Astrocyte (in vitro differentiated cells and primary cell): ENCODE results near the gene ACCSL. TPM values are rescaled to one million over a fixed set of nuclear protein-coding genes. Genes with fewer than 3 reads are reported as not detected.

Experiments used
- DNase-seq: peaks from one replicate; pipeline ENCODE4 v3.0.0-alpha.2; 2010; ENCODE audit warnings: low read depth
- FAIRE-seq: peaks from 2 replicates; lab custom pipeline; 2011; peaks lifted over from hg19 to GRCh38; lab: Jason Lieb, UNC
- H2AFZ ChIP-seq: 2 replicates; pipeline ENCODE4 v1.6.0; 2012; ENCODE audit warnings: low read depth, low read length, inconsistent platforms
- H3K27ac ChIP-seq: 2 replicates; pipeline ENCODE4 v1.5.1; 2011; ENCODE audit warnings: low read depth, low read length, inconsistent platforms
- H3K27me3 ChIP-seq: 2 replicates; pipeline ENCODE4 v1.6.0; 2011; ENCODE audit warnings: low read length, inconsistent platforms; ENCODE audit not compliant: insufficient read depth
- H3K36me3 ChIP-seq: 2 replicates; pipeline ENCODE4 v1.5.1; 2011; ENCODE audit warnings: low read length, inconsistent platforms; ENCODE audit not compliant: insufficient read depth
- H3K4me1 ChIP-seq: 2 replicates; pipeline ENCODE4 v1.5.1; 2011; ENCODE audit warnings: low read length, inconsistent platforms; ENCODE audit not compliant: insufficient read depth
- H3K4me2 ChIP-seq: 2 replicates; pipeline ENCODE4 v1.6.0; 2012; ENCODE audit warnings: low read length, inconsistent platforms
- H3K4me3 ChIP-seq: 2 replicates; pipeline ENCODE4 v1.5.1; 2011; ENCODE audit warnings: low read depth, mild to moderate bottlenecking, low read length, inconsistent platforms; ENCODE audit not compliant: insufficient read depth
- H3K79me2 ChIP-seq: 2 replicates; pipeline ENCODE4 v1.6.0; 2012; ENCODE audit warnings: mild to moderate bottlenecking, low read length, inconsistent platforms; ENCODE audit not compliant: insufficient read depth
- H3K9ac ChIP-seq: 2 replicates; pipeline ENCODE4 v1.6.0; 2012; ENCODE audit warnings: mild to moderate bottlenecking, low read length, inconsistent platforms
- H3K9me3 ChIP-seq: 2 replicates; pipeline ENCODE4 v1.5.1; 2012; ENCODE audit warnings: low read depth, mild to moderate bottlenecking, low read length, inconsistent platforms; ENCODE audit not compliant: insufficient read depth
- H4K20me1 ChIP-seq: 2 replicates; pipeline ENCODE4 v1.6.0; 2012; ENCODE audit warnings: low read length, inconsistent platforms; ENCODE audit not compliant: insufficient read depth
- H3K27ac Mint-ChIP-seq: one replicate; pipeline ENCODE4 v1.8.0; 2021; ENCODE audit warnings: mild to moderate bottlenecking, mixed read lengths; ENCODE audit not compliant: unreplicated experiment
- H3K27me3 Mint-ChIP-seq: one replicate; pipeline ENCODE4 v1.8.0; 2021; ENCODE audit warnings: low read depth, mixed read lengths; ENCODE audit not compliant: unreplicated experiment
- H3K36me3 Mint-ChIP-seq: one replicate; pipeline ENCODE4 v1.8.0; 2021; ENCODE audit warnings: low read depth, mixed read lengths; ENCODE audit not compliant: unreplicated experiment
- H3K4me1 Mint-ChIP-seq: one replicate; pipeline ENCODE4 v1.8.0; 2021; ENCODE audit warnings: low read depth, mixed read lengths; ENCODE audit not compliant: unreplicated experiment
- H3K4me3 Mint-ChIP-seq: one replicate; pipeline ENCODE4 v1.8.0; 2021; ENCODE audit warnings: mild to moderate bottlenecking, moderate library complexity, mixed read lengths; ENCODE audit not compliant: unreplicated experiment
- H3K9me3 Mint-ChIP-seq: one replicate; pipeline ENCODE4 v1.8.0; 2021; ENCODE audit warnings: mild to moderate bottlenecking, mixed read lengths; ENCODE audit not compliant: unreplicated experiment
- EZH2 ChIP-seq: IDR thresholded peaks from 2 replicates; pipeline ENCODE4 v1.6.1; 2012; ENCODE audit warnings: mild to moderate bottlenecking, low read length, inconsistent platforms; ENCODE audit not compliant: insufficient read depth
- total RNA-seq: library from RNA; stranded (reverse); gene quantifications from 2 replicates; pipeline ENCODE4 v1.2.1, GENCODE V29; 2021
- TF ChIP-seq, protein P1 (sequence below): IDR thresholded peaks from 2 replicates; pipeline ENCODE4 v1.5.1; 2011; ENCODE audit warnings: low read depth, mild to moderate bottlenecking, inconsistent platforms, low read length, moderate library complexity; ENCODE audit not compliant: insufficient read depth

The ACCSL gene
- total RNA-seq, 1 donor from 2014 or later = not detected

DNA sequence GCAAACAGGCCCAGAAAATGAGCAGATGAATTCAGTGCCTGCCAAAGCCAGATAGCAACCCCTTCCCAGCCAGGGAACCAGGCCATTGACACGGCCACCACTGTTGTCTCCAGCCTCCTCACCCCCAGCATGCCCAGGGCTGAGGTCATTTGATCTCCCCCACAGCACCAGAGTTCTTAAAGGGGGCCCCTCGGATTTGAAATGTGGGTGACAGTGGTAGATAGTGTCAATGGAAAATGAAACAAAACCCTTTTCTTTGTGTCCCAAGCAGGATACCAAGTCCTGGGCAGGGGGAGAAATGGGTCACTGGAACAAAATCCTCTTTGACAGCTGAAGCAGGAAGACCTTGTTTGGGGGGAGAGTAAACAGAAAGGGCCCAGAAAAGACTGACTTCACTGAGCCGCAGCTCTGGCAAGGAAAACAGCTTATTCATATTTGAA, 14.3 kb upstream of the ACCSL start:
- DNase-seq (no peak), FAIRE-seq (no peak)
- Histone ChIP-seq H3K9ac (no peak overlapping the region), H3K4me3 (no peak overlapping the region), H3K79me2 (no peaks in the 10 kb centered on the region), H2AFZ (no peak overlapping the region), H3K36me3 (no peaks in the 10 kb centered on the region), H4K20me1 (no peaks in the 10 kb centered on the region), H3K4me1 (peaks cover 17% of the 10 kb centered on the region), H3K9me3 (no peaks in the 10 kb centered on the region), H3K27me3 (peaks cover 4% of the 10 kb centered on the region), H3K4me2 (no peak overlapping the region), H3K27ac (no peak overlapping the region)
- peaks cover 7% of the 10 kb centered on the region for H3K27me3 Mint-ChIP-seq
- H3K9me3 Mint-ChIP-seq = peaks cover 2% of the 10 kb centered on the region
- no peak for TF ChIP-seq EZH2
- TF ChIP-seq, protein P1, sequence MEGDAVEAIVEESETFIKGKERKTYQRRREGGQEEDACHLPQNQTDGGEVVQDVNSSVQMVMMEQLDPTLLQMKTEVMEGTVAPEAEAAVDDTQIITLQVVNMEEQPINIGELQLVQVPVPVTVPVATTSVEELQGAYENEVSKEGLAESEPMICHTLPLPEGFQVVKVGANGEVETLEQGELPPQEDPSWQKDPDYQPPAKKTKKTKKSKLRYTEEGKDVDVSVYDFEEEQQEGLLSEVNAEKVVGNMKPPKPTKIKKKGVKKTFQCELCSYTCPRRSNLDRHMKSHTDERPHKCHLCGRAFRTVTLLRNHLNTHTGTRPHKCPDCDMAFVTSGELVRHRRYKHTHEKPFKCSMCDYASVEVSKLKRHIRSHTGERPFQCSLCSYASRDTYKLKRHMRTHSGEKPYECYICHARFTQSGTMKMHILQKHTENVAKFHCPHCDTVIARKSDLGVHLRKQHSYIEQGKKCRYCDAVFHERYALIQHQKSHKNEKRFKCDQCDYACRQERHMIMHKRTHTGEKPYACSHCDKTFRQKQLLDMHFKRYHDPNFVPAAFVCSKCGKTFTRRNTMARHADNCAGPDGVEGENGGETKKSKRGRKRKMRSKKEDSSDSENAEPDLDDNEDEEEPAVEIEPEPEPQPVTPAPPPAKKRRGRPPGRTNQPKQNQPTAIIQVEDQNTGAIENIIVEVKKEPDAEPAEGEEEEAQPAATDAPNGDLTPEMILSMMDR = no peak
- no peak overlapping the region for H3K4me3 Mint-ChIP-seq
- peak overlapping the region; percentile 20 for H3K27ac Mint-ChIP-seq
- no peaks in the 10 kb centered on the region for H3K36me3 Mint-ChIP-seq
- peaks cover 28% of the 10 kb centered on the region for H3K4me1 Mint-ChIP-seq

DNA sequence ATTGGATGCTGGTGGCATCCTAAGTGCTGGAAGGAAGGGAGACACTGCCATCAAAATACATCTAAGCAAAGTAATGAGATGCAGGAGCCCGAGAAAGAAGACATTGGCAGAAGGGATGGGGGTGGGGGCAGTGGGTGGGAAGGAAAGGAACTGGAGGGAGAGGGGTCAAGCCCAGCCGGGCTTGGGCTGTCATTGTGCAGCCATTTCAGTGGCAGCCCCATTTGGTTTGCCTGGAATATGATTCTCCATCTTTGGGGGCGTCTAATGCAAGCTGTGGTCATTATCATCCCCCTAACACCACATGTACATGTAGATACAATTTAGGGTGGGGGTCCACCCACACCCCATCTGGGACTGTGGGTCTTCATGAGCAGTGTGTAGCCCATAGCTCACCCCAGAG, 13.9 kb upstream of the ACCSL start:
- H3K4me1 Mint-ChIP-seq = peaks cover 28% of the 10 kb centered on the region
- H3K9me3 Mint-ChIP-seq = peaks cover 2% of the 10 kb centered on the region
- peaks cover 17% of the 10 kb centered on the region for H3K4me1 ChIP-seq
- no peak overlapping the region for H2AFZ ChIP-seq
- H3K79me2 ChIP-seq = no peaks in the 10 kb centered on the region
- DNase-seq = no peak
- H3K27ac Mint-ChIP-seq = no peak overlapping the region
- peaks cover 9% of the 10 kb centered on the region for H3K27me3 Mint-ChIP-seq
- H3K27ac ChIP-seq = no peak overlapping the region
- no peak overlapping the region for H3K9ac ChIP-seq
- H4K20me1 ChIP-seq = no peaks in the 10 kb centered on the region
- no peak for FAIRE-seq
- peaks cover 4% of the 10 kb centered on the region for H3K27me3 ChIP-seq
- H3K9me3 ChIP-seq = no peaks in the 10 kb centered on the region
- H3K36me3 ChIP-seq = no peaks in the 10 kb centered on the region
- H3K4me3 Mint-ChIP-seq = no peak overlapping the region
- TF ChIP-seq, protein P1 = no peak
- TF ChIP-seq EZH2 = no peak
- no peak overlapping the region for H3K4me3 ChIP-seq
- H3K36me3 Mint-ChIP-seq = no peaks in the 10 kb centered on the region
- no peak overlapping the region for H3K4me2 ChIP-seq

DNA sequence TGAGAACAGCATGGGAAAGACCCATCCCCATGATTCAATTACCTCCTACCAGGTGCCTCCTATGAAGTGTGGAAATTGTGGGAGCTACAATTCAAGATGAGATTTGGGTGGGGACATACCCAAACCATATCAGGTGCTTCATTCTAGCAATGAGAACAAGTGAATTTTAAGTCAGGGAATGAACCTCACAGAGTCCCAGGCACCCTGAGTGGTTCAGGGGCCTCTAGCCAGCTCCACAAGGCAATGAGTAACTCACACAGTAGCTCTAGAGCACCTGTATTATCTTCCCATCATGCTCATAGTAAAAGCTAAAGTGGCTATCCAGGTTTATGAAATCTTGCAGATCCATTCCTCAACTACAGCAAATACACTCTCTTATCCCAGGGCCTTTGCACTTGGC, 13.1 kb upstream of the ACCSL start:
- no peak overlapping the region for H3K4me2 ChIP-seq
- DNase-seq (no peak), FAIRE-seq (no peak)
- TF ChIP-seq, protein P1 = no peak
- no peak for TF ChIP-seq EZH2
- no peaks in the 10 kb centered on the region for H3K36me3 ChIP-seq
- Mint-ChIP-seq H3K4me3 (no peak overlapping the region), H3K27ac (no peak overlapping the region), H3K36me3 (no peaks in the 10 kb centered on the region), H3K4me1 (peaks cover 27% of the 10 kb centered on the region), H3K9me3 (peaks cover 2% of the 10 kb centered on the region), H3K27me3 (peaks cover 13% of the 10 kb centered on the region)
- H3K9me3 ChIP-seq = no peaks in the 10 kb centered on the region
- no peaks in the 10 kb centered on the region for H4K20me1 ChIP-seq
- H3K27ac ChIP-seq = no peak overlapping the region
- H3K79me2 ChIP-seq = no peaks in the 10 kb centered on the region
- no peak overlapping the region for H3K9ac ChIP-seq
- H2AFZ ChIP-seq = no peak overlapping the region
- H3K4me3 ChIP-seq = no peak overlapping the region
- peaks cover 17% of the 10 kb centered on the region for H3K4me1 ChIP-seq
- H3K27me3 ChIP-seq = peaks cover 4% of the 10 kb centered on the region
